AG09319 (cell line): ENCODE data around the gene ADRB1.

ENCODE experiments used
- DNase-seq: peaks from one replicate; pipeline ENCODE4 v3.0.0-alpha.2; 2010; ENCODE audit warnings: low read depth; ENCODE audit errors: extremely low read depth
- TF ChIP-seq, protein P1 (sequence below): IDR thresholded peaks from 2 replicates; pipeline ENCODE4 v1.5.1; 2011; ENCODE audit warnings: low read depth, mild to moderate bottlenecking, inconsistent platforms, low read length, moderate library complexity

The ADRB1 gene

DNA sequence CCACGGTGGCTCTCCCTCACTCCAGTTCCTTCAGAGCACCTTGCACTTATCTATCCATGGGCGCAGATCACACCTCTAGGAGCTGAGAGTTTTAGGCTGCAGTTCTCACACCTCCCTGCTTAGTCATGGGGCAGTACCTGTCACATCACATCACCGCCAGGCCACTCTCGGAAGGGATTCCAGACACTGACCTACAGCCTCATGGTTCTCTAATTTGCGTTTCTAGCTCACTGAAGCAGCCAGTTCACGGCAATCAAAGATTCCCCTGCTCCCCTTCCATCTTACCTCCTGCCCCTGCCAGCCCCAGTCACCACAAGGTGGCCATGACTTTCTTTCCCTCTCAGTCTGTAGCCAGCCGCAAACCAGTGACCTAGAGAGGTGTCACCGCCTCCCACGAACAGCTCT is 34.2 kb downstream of the ADRB1 start:
- TF ChIP-seq, protein P1, sequence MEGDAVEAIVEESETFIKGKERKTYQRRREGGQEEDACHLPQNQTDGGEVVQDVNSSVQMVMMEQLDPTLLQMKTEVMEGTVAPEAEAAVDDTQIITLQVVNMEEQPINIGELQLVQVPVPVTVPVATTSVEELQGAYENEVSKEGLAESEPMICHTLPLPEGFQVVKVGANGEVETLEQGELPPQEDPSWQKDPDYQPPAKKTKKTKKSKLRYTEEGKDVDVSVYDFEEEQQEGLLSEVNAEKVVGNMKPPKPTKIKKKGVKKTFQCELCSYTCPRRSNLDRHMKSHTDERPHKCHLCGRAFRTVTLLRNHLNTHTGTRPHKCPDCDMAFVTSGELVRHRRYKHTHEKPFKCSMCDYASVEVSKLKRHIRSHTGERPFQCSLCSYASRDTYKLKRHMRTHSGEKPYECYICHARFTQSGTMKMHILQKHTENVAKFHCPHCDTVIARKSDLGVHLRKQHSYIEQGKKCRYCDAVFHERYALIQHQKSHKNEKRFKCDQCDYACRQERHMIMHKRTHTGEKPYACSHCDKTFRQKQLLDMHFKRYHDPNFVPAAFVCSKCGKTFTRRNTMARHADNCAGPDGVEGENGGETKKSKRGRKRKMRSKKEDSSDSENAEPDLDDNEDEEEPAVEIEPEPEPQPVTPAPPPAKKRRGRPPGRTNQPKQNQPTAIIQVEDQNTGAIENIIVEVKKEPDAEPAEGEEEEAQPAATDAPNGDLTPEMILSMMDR, result no peak
- DNase-seq, result no peak

DNA sequence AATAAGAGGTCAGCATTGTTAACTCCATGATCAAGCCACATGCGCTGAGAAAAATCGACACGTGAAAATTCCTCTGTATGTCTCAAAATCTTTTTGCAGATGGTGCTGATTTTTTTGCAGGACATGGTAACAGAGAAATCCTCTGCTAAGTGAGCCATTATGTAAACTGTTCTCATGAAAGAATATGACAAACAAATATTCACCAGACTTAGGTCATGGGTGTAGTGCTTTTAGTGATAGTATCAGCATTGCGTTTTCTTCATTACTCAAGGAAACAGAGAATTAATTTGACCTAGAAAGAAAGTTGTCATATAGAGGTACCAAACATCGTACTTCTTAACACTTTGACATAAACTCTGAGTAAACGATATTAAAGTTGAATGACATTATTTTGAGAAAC is 34.7 kb downstream of the ADRB1 start:
- TF ChIP-seq, protein P1, result no peak
- DNase-seq, result no peak

DNA sequence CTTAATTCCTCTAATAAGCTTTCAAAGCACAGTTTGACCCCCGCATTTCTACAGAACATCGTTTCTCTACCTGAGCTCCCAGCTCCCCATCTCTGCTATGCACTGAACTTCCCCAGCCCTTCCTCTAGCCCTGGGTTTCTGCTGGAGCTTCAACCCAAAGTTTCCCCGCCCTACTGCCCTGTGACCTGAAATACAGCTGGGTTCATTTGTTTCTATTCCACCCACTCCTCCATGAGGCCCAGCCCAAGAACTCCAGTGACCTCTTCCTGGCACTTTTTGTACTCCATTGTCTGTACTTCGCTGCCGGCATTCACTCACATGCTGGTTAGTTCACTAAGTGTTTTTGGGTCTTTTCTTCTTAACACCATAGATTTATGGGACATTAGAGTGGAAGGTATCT is 35.8 kb downstream of the ADRB1 start:
- no peak for DNase-seq
- TF ChIP-seq, protein P1, result no peak

DNA sequence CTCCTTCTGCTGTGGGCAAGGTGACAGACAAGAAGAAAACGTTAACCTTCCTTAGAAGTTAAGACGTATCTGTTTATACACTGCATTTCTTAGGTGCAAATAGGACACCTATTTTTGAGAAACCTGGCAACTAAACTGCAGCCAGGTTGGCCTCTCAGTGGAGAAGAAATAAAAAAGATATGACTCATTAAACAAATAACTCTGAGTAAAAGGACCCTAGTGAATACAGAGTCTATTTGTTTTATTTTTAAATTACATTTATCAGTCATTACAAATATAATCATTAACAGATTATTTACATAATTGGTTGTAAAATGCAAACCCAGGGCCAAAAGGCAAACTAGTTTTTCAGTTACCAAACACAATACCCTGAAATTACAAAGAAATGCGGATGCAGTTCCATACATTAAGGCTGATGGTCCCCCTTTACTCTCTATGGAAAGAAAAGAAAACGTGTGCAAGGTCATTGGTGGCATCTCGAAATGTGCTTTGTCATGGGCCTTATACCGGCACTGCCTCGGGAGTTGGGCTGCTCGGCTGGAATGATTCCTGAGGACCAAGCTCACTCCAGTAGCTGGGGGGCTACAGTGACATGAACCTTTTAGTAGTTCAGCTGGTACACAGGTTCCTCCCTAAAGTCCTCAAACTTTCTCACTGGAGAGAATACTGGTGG is 38.4 kb downstream of the ADRB1 start:
- no peak for DNase-seq
- TF ChIP-seq, protein P1, result no peak

DNA sequence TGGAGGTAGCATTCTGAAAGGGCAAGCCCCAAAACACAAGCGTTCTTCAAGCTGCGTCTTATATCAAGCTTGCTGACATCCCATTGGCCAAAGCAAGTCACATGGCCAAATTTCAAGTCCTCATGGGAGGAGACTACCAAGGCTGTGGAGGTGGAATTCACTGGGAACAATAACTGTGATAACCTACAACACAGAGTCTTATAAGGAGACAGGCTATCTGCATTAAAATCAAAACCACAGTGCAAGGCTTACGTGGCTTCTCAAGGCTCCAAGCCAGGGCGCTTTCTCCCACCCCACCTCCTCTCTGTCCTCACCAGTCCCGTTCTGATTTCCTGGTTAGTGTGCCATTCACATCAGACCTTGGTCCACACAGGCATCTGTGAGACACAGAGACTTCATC is 39.4 kb downstream of the ADRB1 start:
- TF ChIP-seq, protein P1, result no peak
- DNase-seq, result no peak

DNA sequence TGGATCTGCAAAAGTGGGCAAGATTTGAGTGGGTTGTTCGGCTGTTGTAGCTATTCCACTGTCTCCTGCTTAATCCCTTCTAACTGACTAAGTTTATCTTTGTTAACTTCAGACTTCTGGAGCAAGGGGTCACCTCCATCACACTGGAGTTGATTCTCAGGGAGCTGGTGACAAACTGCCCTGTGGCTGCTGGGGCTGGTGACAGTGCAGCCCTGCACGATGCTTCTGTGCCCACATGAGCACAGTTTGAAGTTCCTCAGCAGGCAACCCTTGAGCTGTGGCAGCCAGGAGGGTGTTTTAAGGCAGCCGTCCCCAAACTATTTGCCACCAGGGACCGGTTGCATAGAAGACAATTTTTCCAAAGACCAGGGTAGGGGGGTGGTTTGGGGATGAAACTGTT is 40.5 kb downstream of the ADRB1 start:
- TF ChIP-seq, protein P1, result no peak
- no peak for DNase-seq

DNA sequence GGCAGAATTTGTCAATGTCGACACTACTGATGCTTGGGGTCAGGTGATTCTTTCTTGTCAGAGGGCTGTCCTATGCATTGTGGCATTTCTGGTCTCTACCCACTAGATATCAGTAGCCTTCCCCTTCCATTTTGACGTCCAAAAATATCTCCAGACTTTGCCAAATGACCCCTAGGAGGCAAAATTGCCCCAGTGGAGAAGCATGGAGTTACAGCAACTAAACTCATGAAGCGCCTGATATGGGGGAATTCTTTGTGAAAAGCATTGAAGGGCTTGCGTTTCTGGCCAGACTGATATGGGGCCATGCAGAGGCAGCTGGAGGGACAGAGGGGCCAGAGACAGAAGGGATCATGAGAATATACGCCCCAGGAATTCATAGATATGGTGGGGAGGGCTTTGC is 43.6 kb downstream of the ADRB1 start:
- no peak for DNase-seq

More for the DNA sequence above, 43.6 kb downstream of the ADRB1 start:
- TF ChIP-seq, protein P1, result no peak
